GM12873 (cell line): ENCODE results near the gene MOSMO.

Experiments
- CTCF ChIP-seq: IDR thresholded peaks from 2 replicates; pipeline ENCODE4 v1.5.1; 2012; ENCODE audit warnings: low read depth, mild to moderate bottlenecking, moderate library complexity, low read length, control low read depth; ENCODE audit not compliant: insufficient read depth; ENCODE audit errors: missing control alignments

Gene MOSMO

GRCh38 chr16:22003195-22003594 lies 4.7 kb upstream of the MOSMO start:
- no peak for TF ChIP-seq CTCF

- no peak for TF ChIP-seq CTCF
Observed at GRCh38 chr16:22004341-22004740, 3.6 kb upstream of the MOSMO start.

GRCh38 chr16:22005746-22006145 lies 2.2 kb upstream of the MOSMO start:
- TF ChIP-seq CTCF: no peak

GRCh38 chr16:22006636-22007035 lies 1.3 kb upstream of the MOSMO start:
- TF ChIP-seq CTCF: no peak

- TF ChIP-seq CTCF: no peak
Observed at GRCh38 chr16:22007159-22007508, 777 bp upstream of the MOSMO start.

- TF ChIP-seq CTCF: no peak
Observed at GRCh38 chr16:22008215-22009059, 526 bp downstream of the MOSMO start.

GRCh38 chr16:22010902-22011301 lies 3.0 kb downstream of the MOSMO start:
- TF ChIP-seq CTCF: no peak

GRCh38 chr16:22012241-22012640 lies 4.3 kb downstream of the MOSMO start:
- TF ChIP-seq CTCF: no peak
